OCI-LY1 (cell line): ENCODE measurements around the gene ZBTB43.

Experiments
- H2AFZ ChIP-seq: fragments of 200-600 bp; sonication (generic), shearing (Covaris generic); 2 replicates; pipeline ENCODE4 v1.6.0; 2014; ENCODE audit warnings: antibody characterized with exemption, mild to moderate bottlenecking, low read length
- H3F3A ChIP-seq: fragments of 200-600 bp; sonication (generic), shearing (Covaris generic); 2 replicates; pipeline ENCODE4 v1.6.0; 2014; ENCODE audit warnings: mild to moderate bottlenecking, antibody characterized with exemption, low read length, moderate library complexity; ENCODE audit not compliant: insufficient read depth
- H3K27ac ChIP-seq: fragments of 200-600 bp; sonication (generic); 2 replicates; pipeline ENCODE4 v1.5.1; 2014; ENCODE audit warnings: low read length, mixed run types, mild to moderate bottlenecking, low read depth; ENCODE audit not compliant: poor library complexity, severe bottlenecking
- H3K27me3 ChIP-seq: fragments of 200-600 bp; sonication (generic); 2 replicates; pipeline ENCODE4 v1.6.0; 2014; ENCODE audit warnings: antibody characterized with exemption, mild to moderate bottlenecking, low read length, moderate library complexity; ENCODE audit not compliant: insufficient read depth
- H3K36me3 ChIP-seq: fragments of 200-600 bp; sonication (generic); 2 replicates; pipeline ENCODE4 v1.6.1; 2014; ENCODE audit warnings: mild to moderate bottlenecking, antibody characterized with exemption, low read length, moderate library complexity, mixed read lengths; ENCODE audit not compliant: insufficient read depth
- H3K4me1 ChIP-seq: fragments of 200-600 bp; sonication (generic); 2 replicates; pipeline ENCODE4 v1.5.1; 2014; ENCODE audit warnings: mild to moderate bottlenecking, low read length, moderate library complexity; ENCODE audit not compliant: insufficient read depth, severe bottlenecking
- H3K4me2 ChIP-seq: fragments of 200-600 bp; sonication (generic), shearing (Covaris generic); 2 replicates; pipeline ENCODE4 v1.6.1; 2014; ENCODE audit warnings: low read length
- H3K4me3 ChIP-seq: fragments of 200-600 bp; sonication (generic); 2 replicates; pipeline ENCODE4 v1.5.1; 2014; ENCODE audit warnings: low read length, low read depth, mild to moderate bottlenecking, mixed read lengths; ENCODE audit not compliant: poor library complexity, severe bottlenecking
- H3K79me2 ChIP-seq: fragments of 200-600 bp; shearing (Covaris generic); 2 replicates; pipeline ENCODE4 v1.6.1; 2016; ENCODE audit warnings: mixed run types, low read length, mixed read lengths; ENCODE audit not compliant: insufficient read depth
- H3K9ac ChIP-seq: fragments of 200-600 bp; sonication (generic), shearing (Covaris generic); 2 replicates; pipeline ENCODE4 v1.6.1; 2014; ENCODE audit warnings: mild to moderate bottlenecking, low read length, mixed read lengths
- H3K9me2 ChIP-seq: fragments of 200-600 bp; sonication (generic), shearing (Covaris generic); 2 replicates; pipeline ENCODE4 v1.6.1; 2014; ENCODE audit warnings: low read depth, mild to moderate bottlenecking, low read length, mixed read lengths
- H3K9me3 ChIP-seq: fragments of 200-600 bp; shearing (Covaris generic); 2 replicates; pipeline ENCODE4 v1.6.1; 2014; ENCODE audit warnings: low read length, mixed read lengths
- H4K20me1 ChIP-seq: fragments of 200-600 bp; sonication (generic), shearing (Covaris generic); 2 replicates; pipeline ENCODE4 v1.6.0; 2016; ENCODE audit warnings: mild to moderate bottlenecking, low read length; ENCODE audit not compliant: insufficient read depth
- EZH2 ChIP-seq: fragments of 200-600 bp; sonication (generic), shearing (Covaris generic); IDR thresholded peaks from 2 replicates; pipeline ENCODE4 v1.8.0; 2017; ENCODE audit warnings: borderline replicate concordance, mixed run types, mild to moderate bottlenecking, antibody characterized with exemption, low read length, moderate library complexity, mixed read lengths
- TF ChIP-seq, protein P1 (sequence below): fragments of 200-600 bp; sonication (generic), shearing (Covaris generic); IDR thresholded peaks from 2 replicates; pipeline ENCODE4 v1.5.1; 2017; ENCODE audit warnings: mild to moderate bottlenecking, antibody characterized with exemption, low read length, moderate library complexity, mixed read lengths

The ZBTB43 gene

DNA sequence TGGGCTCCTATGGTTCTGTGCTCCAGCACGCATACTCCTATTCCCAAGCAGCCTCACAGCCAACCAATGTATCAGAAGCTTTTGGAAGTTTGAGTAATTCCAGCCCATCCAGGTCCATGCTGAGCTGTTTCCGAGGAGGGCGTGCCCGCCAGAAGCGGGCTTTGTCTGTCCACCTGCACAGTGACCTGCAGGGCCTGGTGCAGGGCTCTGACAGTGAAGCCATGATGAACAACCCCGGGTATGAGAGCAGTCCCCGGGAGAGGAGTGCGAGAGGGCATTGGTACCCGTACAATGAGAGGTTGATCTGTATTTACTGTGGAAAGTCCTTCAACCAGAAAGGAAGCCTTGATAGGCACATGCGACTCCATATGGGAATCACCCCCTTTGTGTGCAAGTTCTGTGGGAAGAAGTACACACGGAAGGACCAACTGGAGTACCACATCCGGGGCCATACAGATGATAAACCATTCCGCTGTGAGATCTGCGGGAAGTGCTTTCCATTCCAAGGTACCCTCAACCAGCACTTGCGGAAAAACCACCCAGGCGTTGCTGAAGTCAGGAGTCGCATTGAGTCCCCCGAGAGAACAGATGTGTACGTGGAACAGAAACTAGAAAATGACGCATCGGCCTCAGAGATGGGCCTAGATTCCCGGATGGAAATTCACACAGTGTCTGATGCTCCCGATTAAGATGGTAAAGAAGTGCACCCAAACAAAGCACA lies 75.5 kb downstream of the ZBTB43 start:
- no peaks in the 10 kb centered on the region for H3K9me3 ChIP-seq
- H2AFZ ChIP-seq, result no peak overlapping the region
- H4K20me1 ChIP-seq, result no peaks in the 10 kb centered on the region
- H3K4me3 ChIP-seq, result no peak overlapping the region
- no peaks in the 10 kb centered on the region for H3K79me2 ChIP-seq
- H3K9ac ChIP-seq, result no peak overlapping the region
- H3F3A ChIP-seq, result no peaks in the 10 kb centered on the region
- H3K27ac ChIP-seq, result no peak overlapping the region
- H3K36me3 ChIP-seq, result peaks cover 6% of the 10 kb centered on the region; the same call in 1 of the 2 replicates
- TF ChIP-seq, protein P1, sequence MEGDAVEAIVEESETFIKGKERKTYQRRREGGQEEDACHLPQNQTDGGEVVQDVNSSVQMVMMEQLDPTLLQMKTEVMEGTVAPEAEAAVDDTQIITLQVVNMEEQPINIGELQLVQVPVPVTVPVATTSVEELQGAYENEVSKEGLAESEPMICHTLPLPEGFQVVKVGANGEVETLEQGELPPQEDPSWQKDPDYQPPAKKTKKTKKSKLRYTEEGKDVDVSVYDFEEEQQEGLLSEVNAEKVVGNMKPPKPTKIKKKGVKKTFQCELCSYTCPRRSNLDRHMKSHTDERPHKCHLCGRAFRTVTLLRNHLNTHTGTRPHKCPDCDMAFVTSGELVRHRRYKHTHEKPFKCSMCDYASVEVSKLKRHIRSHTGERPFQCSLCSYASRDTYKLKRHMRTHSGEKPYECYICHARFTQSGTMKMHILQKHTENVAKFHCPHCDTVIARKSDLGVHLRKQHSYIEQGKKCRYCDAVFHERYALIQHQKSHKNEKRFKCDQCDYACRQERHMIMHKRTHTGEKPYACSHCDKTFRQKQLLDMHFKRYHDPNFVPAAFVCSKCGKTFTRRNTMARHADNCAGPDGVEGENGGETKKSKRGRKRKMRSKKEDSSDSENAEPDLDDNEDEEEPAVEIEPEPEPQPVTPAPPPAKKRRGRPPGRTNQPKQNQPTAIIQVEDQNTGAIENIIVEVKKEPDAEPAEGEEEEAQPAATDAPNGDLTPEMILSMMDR, result no peak
- TF ChIP-seq EZH2, result no peak
- no peaks in the 10 kb centered on the region for H3K27me3 ChIP-seq
- H3K4me1 ChIP-seq, result peaks cover 6% of the 10 kb centered on the region
- no peaks in the 10 kb centered on the region for H3K9me2 ChIP-seq
- no peak overlapping the region for H3K4me2 ChIP-seq

DNA sequence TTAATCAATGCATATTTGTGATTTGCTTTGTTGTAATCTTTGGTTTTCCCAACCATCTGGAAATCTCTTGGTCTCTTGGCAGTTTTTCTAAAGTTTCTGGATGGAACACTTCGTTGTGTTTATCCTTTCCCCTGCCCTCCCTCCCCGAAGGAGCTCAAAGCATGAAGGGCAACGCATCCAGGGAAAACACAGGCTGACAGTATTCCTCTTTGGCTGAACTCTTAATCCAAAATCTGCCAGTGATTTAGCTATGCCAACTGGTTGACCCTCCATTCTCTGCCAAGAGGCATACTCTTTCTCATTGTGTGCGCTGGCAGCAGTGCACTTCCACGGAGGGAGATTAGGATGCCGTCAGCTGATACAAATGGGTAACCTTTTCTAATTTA lies 76.1 kb downstream of the ZBTB43 start:
- H3K36me3 ChIP-seq, result peaks cover 6% of the 10 kb centered on the region; the same call in 1 of the 2 replicates

DNA sequence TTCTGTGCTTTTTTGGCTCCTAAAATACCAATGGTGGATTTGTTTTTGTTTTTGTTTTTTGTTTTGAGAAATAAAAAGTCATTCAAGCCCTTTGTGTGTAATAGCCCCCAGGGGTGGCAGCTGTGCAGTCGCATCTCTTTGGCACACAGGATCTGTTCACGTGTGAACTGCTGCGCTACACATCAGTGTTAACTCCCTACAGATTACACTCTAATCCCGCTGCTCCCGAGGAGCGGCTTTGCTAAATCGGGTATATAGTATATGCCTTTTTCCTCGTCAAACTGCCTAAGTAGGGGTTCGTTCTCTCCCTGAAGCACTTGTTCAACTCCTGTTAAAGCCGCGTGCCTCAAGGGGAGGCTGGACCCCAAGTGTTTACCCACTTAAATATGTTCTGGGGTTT lies 77.9 kb downstream of the ZBTB43 start:
- no peak overlapping the region for H3K4me2 ChIP-seq
- no peak overlapping the region for H2AFZ ChIP-seq
- no peaks in the 10 kb centered on the region for H3K9me3 ChIP-seq
- no peak for TF ChIP-seq EZH2
- TF ChIP-seq, protein P1, result no peak
- H3K4me3 ChIP-seq, result no peak overlapping the region
- H3K36me3 ChIP-seq, result peaks cover 6% of the 10 kb centered on the region; the same call in 1 of the 2 replicates
- no peaks in the 10 kb centered on the region for H3K27me3 ChIP-seq
- no peaks in the 10 kb centered on the region for H3F3A ChIP-seq
- H3K27ac ChIP-seq, result no peak overlapping the region
- H3K9me2 ChIP-seq, result no peaks in the 10 kb centered on the region
- H3K4me1 ChIP-seq, result no peaks in the 10 kb centered on the region
- no peaks in the 10 kb centered on the region for H4K20me1 ChIP-seq
- no peak overlapping the region for H3K9ac ChIP-seq
- no peaks in the 10 kb centered on the region for H3K79me2 ChIP-seq

More for the DNA sequence above, 76.1 kb downstream of the ZBTB43 start:
- H4K20me1 ChIP-seq, result no peaks in the 10 kb centered on the region
- no peak overlapping the region for H3K27ac ChIP-seq
- no peak overlapping the region for H3K4me3 ChIP-seq
- H3F3A ChIP-seq, result no peaks in the 10 kb centered on the region
- H3K27me3 ChIP-seq, result no peaks in the 10 kb centered on the region
- no peaks in the 10 kb centered on the region for H3K79me2 ChIP-seq
- H3K4me2 ChIP-seq, result no peak overlapping the region
- no peak overlapping the region for H3K9ac ChIP-seq
- TF ChIP-seq, protein P1, result no peak
- no peak for TF ChIP-seq EZH2
- peaks cover 6% of the 10 kb centered on the region for H3K4me1 ChIP-seq
- no peaks in the 10 kb centered on the region for H3K9me2 ChIP-seq
- no peak overlapping the region for H2AFZ ChIP-seq
- H3K9me3 ChIP-seq, result no peaks in the 10 kb centered on the region
